HG03066 (cell line): Measurements from ENCODE around the gene RNF7.
"Not testable (repeated sequence)": the region's sequence is repeated elsewhere in the genome, so short reads cannot be mapped to it uniquely, and the experiment has no call there.

Source experiments
- ATAC-seq: cut with Tn5 transposase; IDR thresholded peaks from one replicate; pipeline ENCODE4 v1.9.1; 2021; ENCODE audit warnings: low read depth; ENCODE audit not compliant: unreplicated experiment

Gene RNF7

GRCh38 chr3:141738022-141738890 lies at the start of gene RNF7:
RNF7 (plus strand) TSS chr3:141738298; CDS start chr3:141738342, 44 bp downstream.
- peak; percentile 90 for ATAC-seq

GRCh38 chr3:141690431-141691072 lies 47.5 kb upstream of the RNF7 start:
- no peak for ATAC-seq

GRCh38 chr3:141691471-141691870 lies 46.6 kb upstream of the RNF7 start:
- not testable (repeated sequence) for ATAC-seq

GRCh38 chr3:141692973-141693372 lies 45.1 kb upstream of the RNF7 start:
- not testable (repeated sequence) for ATAC-seq

- ATAC-seq = no peak
Observed at GRCh38 chr3:141699324-141699723, 38.8 kb upstream of the RNF7 start.

GRCh38 chr3:141699897-141700296 lies 38.2 kb upstream of the RNF7 start:
- no peak for ATAC-seq

GRCh38 chr3:141703367-141703766 lies 34.7 kb upstream of the RNF7 start:
- not testable (repeated sequence) for ATAC-seq

GRCh38 chr3:141707741-141708203 lies 30.3 kb upstream of the RNF7 start:
- ATAC-seq = no peak

GRCh38 chr3:141708367-141708766 lies 29.7 kb upstream of the RNF7 start:
- ATAC-seq = no peak

GRCh38 chr3:141709126-141709770 lies 28.9 kb upstream of the RNF7 start:
- no peak for ATAC-seq

GRCh38 chr3:141710121-141710520 lies 28.0 kb upstream of the RNF7 start:
- ATAC-seq = no peak

- no peak for ATAC-seq
Observed at GRCh38 chr3:141710888-141711616, 27.0 kb upstream of the RNF7 start.

- ATAC-seq = no peak
Observed at GRCh38 chr3:141714671-141715070, 23.4 kb upstream of the RNF7 start.

- no peak for ATAC-seq
Observed at GRCh38 chr3:141722081-141722480, 16.0 kb upstream of the RNF7 start.

GRCh38 chr3:141722648-141723047 lies 15.4 kb upstream of the RNF7 start:
- ATAC-seq = no peak

- ATAC-seq = no peak
Observed at GRCh38 chr3:141723255-141723654, 14.8 kb upstream of the RNF7 start.

- no peak for ATAC-seq
Observed at GRCh38 chr3:141724186-141724585, 13.9 kb upstream of the RNF7 start.

- no peak for ATAC-seq
Observed at GRCh38 chr3:141725036-141725435, 13.1 kb upstream of the RNF7 start.

GRCh38 chr3:141726483-141726882 lies 11.6 kb upstream of the RNF7 start:
- no peak for ATAC-seq

GRCh38 chr3:141728355-141728892 lies 9.7 kb upstream of the RNF7 start:
- no peak for ATAC-seq
